Lower lobe of right lung (tissue), 2 donors: Measurements from ENCODE around the gene C10orf67. TPM values are rescaled to one million over a fixed set of nuclear protein-coding genes. Genes with fewer than 3 reads are reported as not detected.

Experiments used
- ATAC-seq, 2 donors: fragments of 200-7000 bp; cut with Tn5 transposase; one replicate each; pipeline ENCODE4 v1.9.1; 2020 to 2022; ENCODE audit warnings: mild to moderate bottlenecking in 2 of 2, moderate library complexity in 2 of 2
- DNase-seq: peaks from one replicate; pipeline ENCODE4 v3.0.0-alpha.2; 2020
- H3K27ac ChIP-seq: fragments of 200-600 bp; one replicate; pipeline ENCODE4 v1.8.0; 2022
- H3K27me3 ChIP-seq: fragments of 200-600 bp; one replicate; pipeline ENCODE4 v1.8.0; 2022; ENCODE audit warnings: low read depth
- H3K36me3 ChIP-seq: fragments of 200-600 bp; one replicate; pipeline ENCODE4 v1.8.0; 2022; ENCODE audit warnings: mild to moderate bottlenecking
- H3K4me1 ChIP-seq: fragments of 200-600 bp; one replicate; pipeline ENCODE4 v1.8.0; 2022
- H3K4me3 ChIP-seq: fragments of 200-600 bp; one replicate; pipeline ENCODE4 v1.8.0; 2022; ENCODE audit warnings: mild to moderate bottlenecking
- H3K9me3 ChIP-seq: fragments of 200-600 bp; one replicate; pipeline ENCODE4 v1.8.0; 2022
- intact Hi-C: fragments of 100-400 bp; cut with DNase I; formaldehyde crosslinking; loops from one replicate; pipeline ENCODE4 v1.11.0; 2022
- total RNA-seq: library from RNA; stranded (reverse); fragmentation: NEBNext Ultra II Directional; extraction: Animal tissue kit (Norgen Biotek cat#: 25700); gene quantifications from one replicate; pipeline ENCODE4 v1.2.1, GENCODE V29; 2021
- TF ChIP-seq, protein P1 (sequence below): fragments of 200-600 bp; IDR thresholded peaks from one replicate; pipeline ENCODE4 v1.8.0; 2022; ENCODE audit warnings: antibody characterized with exemption, mild to moderate bottlenecking
- donor health status: DM: no; HTN: yes; CAD: no; lungs with severe emphysema.

The C10orf67 gene
- total RNA-seq, 1 donor from 2014 or later, result 1.2 TPM

DNA sequence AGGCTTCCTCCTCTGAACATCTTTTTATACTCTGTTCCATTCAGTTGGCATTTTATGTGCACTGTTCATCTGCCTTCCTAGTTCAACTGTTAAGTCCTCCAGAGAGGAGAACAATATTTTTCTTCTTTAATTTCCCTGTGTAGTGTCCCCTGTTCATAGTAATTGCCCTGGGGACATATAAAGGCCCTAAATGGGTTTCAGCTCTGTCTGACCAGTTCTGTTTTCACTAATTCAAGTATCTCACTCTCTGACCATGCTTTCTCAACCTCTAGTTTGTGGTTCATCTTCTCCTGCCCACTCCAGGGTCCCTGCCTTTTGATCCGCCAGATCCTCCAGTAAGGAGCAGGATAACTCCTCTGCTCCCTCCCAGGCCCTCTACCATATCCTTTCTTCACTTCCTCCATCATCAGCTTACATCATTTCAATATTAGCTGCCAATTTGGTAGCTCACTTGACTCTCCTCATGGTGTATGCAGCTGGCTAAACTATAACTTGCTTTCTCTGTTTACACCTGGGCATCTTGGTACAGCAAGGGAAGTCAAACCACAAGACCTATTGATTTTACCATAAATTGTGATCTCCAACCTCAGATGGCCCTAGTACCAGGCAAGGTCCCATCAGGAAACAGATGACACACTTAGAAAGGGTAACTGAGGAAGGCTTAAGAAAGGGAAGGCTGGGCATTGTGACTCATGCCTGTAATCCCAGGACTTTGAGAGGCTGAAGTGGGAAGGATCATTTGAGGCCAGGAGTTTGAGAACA lies 17.7 kb upstream of the C10orf67 start:
- no peaks in the 10 kb centered on the region for H3K36me3 ChIP-seq
- H3K27me3 ChIP-seq, result no peaks in the 10 kb centered on the region
- intact Hi-C loops, result no loop called here
- no peak overlapping the region for H3K27ac ChIP-seq
- no peaks in the 10 kb centered on the region for H3K4me1 ChIP-seq
- DNase-seq (no peak), ATAC-seq (no peak)
- TF ChIP-seq, protein P1, sequence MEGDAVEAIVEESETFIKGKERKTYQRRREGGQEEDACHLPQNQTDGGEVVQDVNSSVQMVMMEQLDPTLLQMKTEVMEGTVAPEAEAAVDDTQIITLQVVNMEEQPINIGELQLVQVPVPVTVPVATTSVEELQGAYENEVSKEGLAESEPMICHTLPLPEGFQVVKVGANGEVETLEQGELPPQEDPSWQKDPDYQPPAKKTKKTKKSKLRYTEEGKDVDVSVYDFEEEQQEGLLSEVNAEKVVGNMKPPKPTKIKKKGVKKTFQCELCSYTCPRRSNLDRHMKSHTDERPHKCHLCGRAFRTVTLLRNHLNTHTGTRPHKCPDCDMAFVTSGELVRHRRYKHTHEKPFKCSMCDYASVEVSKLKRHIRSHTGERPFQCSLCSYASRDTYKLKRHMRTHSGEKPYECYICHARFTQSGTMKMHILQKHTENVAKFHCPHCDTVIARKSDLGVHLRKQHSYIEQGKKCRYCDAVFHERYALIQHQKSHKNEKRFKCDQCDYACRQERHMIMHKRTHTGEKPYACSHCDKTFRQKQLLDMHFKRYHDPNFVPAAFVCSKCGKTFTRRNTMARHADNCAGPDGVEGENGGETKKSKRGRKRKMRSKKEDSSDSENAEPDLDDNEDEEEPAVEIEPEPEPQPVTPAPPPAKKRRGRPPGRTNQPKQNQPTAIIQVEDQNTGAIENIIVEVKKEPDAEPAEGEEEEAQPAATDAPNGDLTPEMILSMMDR, result no peak
- no peaks in the 10 kb centered on the region for H3K9me3 ChIP-seq
- no peak overlapping the region for H3K4me3 ChIP-seq

DNA sequence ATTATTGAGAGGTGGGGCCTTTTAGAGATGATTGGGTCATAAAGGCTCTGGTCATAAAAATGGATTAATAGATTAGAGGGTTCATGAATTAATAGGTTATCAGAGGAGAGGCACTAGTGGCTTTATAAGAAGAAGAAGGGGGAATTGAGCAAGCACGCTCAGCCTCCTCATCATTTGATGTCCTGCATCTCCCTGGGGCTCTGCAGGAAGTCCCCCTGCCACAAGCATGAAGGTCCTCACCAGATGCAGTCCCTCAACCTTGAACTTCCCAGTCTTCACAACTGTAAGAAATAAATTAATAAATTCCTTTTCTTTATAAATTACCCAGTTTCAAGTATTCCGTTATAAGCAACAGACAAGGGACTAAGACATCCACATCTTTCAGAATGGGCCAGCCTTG lies 17.1 kb upstream of the C10orf67 start:
- H3K4me1 ChIP-seq, result no peaks in the 10 kb centered on the region
- intact Hi-C loops, result no loop called here
- TF ChIP-seq, protein P1, result no peak
- H3K9me3 ChIP-seq, result no peaks in the 10 kb centered on the region
- no peaks in the 10 kb centered on the region for H3K36me3 ChIP-seq
- no peak for DNase-seq
- no peak overlapping the region for H3K4me3 ChIP-seq
- H3K27ac ChIP-seq, result no peak overlapping the region
- H3K27me3 ChIP-seq, result no peaks in the 10 kb centered on the region
- no peak for ATAC-seq

DNA sequence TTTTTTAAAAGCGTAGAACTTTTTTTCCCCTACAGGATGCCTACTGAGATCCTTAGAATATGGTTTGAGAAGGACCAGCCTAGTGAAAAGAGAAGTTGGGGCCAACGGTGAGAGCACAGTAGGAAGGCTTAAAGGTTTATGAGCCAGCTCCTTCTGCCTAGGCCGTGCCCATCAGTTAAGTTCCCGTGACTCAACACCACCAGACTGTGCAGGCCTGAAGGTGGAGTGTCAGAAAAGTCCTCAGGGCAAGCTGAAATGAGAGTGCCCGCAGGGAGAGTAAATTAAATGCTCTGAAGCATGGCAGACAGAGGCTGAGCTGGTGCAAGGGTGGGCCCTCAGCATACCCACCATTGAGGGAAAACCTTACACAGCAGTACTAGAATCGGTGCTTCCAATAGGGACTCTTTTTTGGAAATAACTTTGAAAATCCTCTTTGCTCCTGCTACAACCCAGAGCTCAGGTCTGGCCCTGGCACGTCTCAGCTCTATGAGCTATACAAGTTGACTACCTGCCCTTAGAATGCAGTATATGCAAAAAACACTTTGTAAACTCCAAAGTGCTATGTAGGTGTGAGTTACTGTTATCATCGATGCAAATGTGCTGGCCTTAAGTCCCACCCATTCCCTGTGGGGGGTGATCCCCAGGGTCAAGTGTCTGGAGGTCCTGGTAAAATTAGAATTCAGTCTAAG lies 15.2 kb upstream of the C10orf67 start:
- Histone ChIP-seq H3K36me3 (no peaks in the 10 kb centered on the region), H3K9me3 (no peaks in the 10 kb centered on the region), H3K4me1 (no peaks in the 10 kb centered on the region), H3K27ac (no peak overlapping the region), H3K27me3 (no peaks in the 10 kb centered on the region), H3K4me3 (no peak overlapping the region)
- ATAC-seq (no peak), DNase-seq (no peak)
- TF ChIP-seq, protein P1, result no peak
- intact Hi-C loops, result no loop called here

DNA sequence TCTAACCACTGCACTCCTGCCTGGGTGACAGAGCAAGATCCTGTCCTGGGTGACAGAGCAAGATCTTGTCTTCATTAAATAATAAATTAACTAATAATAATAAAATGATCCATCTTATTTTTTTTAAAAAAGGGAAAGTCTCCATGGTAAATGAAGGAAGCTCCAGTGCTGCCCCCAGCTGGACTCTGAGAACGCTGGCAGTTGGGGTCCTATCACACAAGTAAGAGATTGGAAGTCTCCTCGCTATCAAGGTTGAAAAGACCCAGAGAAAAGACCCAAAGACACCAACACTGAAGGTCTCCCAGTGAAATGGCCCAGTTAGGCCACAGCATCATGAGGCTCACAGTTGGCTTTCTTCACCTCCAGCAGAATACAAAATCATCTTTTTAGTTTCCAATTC lies 13.8 kb upstream of the C10orf67 start:
- Histone ChIP-seq H3K27ac (no peak overlapping the region), H3K36me3 (no peaks in the 10 kb centered on the region), H3K4me1 (no peaks in the 10 kb centered on the region), H3K27me3 (no peaks in the 10 kb centered on the region), H3K9me3 (no peaks in the 10 kb centered on the region), H3K4me3 (no peak overlapping the region)
- TF ChIP-seq, protein P1, result no peak
- ATAC-seq (no peak), DNase-seq (no peak)
- intact Hi-C loops, result no loop called here

DNA sequence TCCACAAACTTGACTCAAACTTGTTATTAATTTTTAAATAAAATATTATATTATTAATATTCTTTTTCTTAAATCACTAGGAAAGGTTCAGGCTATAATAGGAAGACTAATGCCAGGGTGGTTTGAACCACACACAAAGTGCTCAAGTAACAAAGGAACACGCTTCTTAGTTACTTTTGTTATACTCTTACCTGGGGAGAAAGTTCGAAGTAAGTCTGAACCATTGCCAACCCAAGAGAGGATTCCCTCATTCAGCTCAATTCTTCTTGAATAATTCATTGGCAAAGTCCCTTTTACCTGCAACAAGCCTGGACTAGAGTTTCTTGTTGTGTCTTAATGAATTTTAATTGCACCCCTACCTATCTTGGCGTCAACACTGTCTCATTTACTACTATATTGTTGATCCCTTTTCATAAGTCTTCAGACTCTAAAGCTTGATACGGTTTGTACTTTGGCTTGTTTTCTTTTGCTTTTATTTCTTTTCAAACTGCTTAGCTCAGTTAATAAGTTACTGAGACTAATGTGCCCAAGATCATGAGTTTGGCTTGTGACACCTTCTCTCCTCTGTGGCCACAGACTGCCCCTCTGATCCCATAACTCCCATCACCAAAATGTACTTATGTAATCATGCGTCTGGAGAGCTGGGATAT lies 10.2 kb upstream of the C10orf67 start:
- Histone ChIP-seq H3K27ac (no peak overlapping the region), H3K9me3 (no peaks in the 10 kb centered on the region), H3K36me3 (no peaks in the 10 kb centered on the region), H3K4me1 (no peaks in the 10 kb centered on the region), H3K27me3 (no peaks in the 10 kb centered on the region), H3K4me3 (no peak overlapping the region)
- TF ChIP-seq, protein P1, result no peak
- DNase-seq (no peak), ATAC-seq (no peak)
- intact Hi-C loops, result no loop called here
